Hair follicular keratinocyte (primary cell): ENCODE results near the gene MT1M. TPM values are rescaled to one million over a fixed set of nuclear protein-coding genes. Genes with fewer than 3 reads are reported as not detected.

ENCODE experiments used
- total RNA-seq: library from RNA; depleted of rRNA; stranded (reverse); fragments of >200 nt; gene quantifications from 2 replicates; pipeline ENCODE4 v1.2.3, GENCODE V29; 2015

The MT1M gene
- total RNA-seq, result 0.23 and 1.1 TPM in 2 replicates

DNA sequence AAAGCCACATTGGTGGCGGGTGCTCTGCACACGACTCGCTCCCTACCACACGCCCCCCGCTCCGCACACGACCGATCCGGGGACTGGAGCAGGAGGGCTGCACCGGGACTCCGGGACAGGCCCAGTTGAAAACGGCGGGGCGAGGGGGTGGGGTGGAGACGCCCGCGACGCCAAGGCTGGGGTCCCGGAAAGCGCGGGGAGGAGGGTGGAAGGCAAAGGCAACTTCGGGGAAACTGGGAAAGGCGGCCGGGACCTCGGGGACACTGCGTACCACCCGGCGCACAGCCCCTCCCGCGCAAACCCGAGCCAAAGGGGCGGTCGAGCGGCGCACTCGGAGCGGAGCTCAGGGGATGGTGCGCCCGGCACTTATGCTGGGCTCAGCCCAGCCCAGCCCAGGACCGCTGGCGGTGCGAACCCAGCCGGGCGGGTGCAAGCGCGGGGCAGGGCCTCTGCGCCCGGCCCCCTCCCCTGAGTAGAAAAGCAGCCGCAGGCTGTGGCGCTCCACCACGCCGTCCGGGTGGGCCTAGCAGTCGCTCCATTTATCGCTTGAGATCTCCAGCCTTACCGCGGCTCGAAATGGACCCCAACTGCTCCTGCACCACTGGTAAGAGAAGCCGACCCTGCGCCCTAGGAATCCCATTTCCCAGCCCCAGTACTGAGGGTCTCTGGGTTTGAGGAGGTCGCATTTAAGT is at the start of gene MT1M:
MT1M (plus strand) TSS at position 504 of the 692 bp plus-strand sequence; CDS start at position 577, 73 bp downstream.

GRCh38 chr16:56589141-56590039 is 43.1 kb upstream of the MT1M start, which contains the start of gene MT3:
Gene MT3 (plus strand): TSS chr16:56589528. CDS start chr16:56589591, 63 bp downstream.

GRCh38 chr16:56608043-56608875 is 24.2 kb upstream of the MT1M start, which contains the start of gene MT2A:
Gene MT2A (plus strand): TSS chr16:56608584. CDS start chr16:56608656, 72 bp downstream.

GRCh38 chr16:56625140-56625942 is 7.1 kb upstream of the MT1M start, which contains the start of gene MT1E:
Gene MT1E (plus strand): TSS chr16:56625781. CDS start chr16:56625852, 71 bp downstream.

GRCh38 chr16:56637814-56638750 is 5.6 kb downstream of the MT1M start, which contains the start of gene MT1A:
Gene MT1A (plus strand): TSS chr16:56638666. CDS start chr16:56638739, 73 bp downstream.

DNA sequence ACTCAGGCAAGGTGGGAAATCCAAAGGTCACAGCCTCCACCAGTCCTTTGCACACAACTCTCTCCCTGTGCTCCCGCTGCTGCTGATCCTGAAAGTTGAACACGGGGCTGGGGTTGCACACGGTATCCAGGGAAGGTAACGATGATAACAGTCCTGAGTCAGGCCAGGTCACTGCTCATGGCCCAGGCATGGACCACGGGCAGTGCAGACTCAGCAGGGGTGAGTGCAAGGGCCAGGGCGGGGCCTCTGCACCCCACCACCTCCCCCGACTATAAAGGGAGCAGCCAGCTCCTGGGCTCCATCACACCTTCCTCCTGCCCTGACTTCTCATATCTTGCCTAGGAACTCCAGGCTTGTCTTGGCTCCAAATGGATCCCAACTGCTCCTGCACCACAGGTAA is 19.1 kb downstream of the MT1M start, which contains the start of gene MT1B:
MT1B (plus strand) TSS at position 301 of the 400 bp plus-strand sequence; CDS start at position 369, 68 bp downstream.

GRCh38 chr16:56657555-56658326 is 25.3 kb downstream of the MT1M start, which contains the start of gene MT1F:
Gene MT1F (plus strand): TSS chr16:56657959. CDS start chr16:56658059, 100 bp downstream.

DNA sequence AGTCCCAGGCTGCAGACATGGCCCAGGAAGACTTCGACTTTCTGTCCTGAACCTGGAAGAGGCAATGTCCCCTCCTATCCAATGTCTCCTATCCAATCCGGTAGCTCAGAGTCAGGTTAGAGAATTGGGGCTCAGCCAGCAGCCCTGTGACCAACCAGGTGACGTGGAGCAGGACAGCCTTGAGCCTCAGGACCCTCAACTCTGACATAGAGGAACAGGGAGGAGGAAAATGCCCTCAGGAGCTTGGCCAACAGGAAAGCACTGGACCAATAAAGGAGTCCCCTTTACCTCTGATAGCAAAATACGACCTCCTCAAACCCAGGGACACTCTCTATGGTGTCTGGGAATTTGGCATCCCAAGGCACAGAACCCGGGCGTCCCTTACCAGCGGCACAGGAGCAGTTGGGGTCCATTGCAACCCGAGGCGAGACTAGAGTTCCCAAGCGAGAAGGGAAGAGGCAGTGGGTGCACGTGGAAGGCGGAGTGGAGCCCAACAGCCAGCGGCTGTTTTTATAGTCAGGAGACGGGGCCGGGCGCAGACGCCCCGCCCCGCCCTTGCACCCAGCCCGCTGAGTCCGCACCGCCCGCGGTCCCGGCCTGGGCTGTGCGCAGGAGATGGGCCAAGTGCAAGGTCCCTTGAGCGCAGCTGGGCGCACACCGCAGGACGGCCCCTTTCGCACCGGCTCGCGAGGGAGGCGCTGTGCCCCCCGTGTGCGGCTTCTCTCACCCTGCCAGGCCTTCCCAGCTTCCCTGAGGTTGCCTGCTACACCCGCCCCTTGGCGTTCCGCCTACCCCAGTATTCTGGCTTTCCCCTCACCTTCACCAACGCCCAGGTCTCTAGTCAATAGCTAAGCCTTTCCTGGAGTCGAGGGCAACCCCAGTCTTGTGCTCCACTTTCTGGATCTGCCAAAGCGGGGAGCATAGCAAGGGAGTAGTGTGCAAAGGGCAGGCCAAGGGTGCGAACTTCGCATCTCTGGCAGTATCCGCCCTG is 35.4 kb downstream of the MT1M start, which contains the start of gene MT1G:
MT1G (minus strand) TSS at position 485 of the 991 bp plus-strand sequence; CDS start at position 413, 72 bp downstream.

DNA sequence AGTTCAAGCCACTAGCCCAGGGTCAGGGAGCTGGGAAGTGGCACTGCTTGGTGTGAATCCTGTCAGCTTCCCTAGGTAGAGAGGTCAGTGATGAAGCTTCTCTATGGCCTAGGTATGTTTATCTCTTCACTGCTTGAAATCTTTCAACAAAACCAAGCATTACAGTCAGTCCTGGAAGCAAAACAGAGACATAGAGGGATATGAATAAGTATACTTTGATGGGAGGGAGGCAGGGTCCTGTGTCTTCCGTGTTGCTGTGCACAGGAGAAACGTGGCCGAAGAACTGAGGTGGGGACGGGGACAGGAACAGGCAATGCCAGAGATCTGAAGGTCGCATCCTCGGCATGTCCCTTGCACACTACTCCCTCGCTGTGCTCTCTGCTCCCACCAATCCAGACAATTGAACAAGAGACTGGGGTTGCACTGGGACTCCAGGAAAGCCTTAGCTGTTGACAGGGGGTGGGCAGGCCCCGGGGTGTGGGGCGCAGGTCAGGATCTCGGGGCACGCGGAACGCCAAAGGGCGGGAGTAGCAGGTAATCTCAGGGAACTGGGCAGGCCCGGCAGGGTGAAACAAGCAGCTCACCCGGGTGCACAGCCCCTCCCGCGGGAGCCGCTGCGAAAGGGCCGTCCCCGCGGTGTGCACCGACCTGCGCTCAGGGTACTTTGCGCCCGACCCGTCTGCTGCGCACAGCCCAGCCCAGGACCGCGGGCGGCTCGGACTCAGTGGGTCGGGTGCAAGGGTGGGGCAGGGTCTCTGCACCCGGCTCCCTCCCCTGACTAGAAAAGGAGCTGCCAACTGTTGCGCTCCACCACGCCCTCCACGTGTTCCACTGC is 36.8 kb downstream of the MT1M start, which contains the start of gene MT1H:
MT1H (plus strand) TSS at position 810 of the 835 bp plus-strand sequence. CDS start 71 bp downstream, outside the sequence.

GRCh38 chr16:56681939-56682702 is 49.7 kb downstream of the MT1M start, which contains the start of gene MT1X:
Gene MT1X (plus strand): TSS chr16:56682470. CDS start chr16:56682541, 71 bp downstream.

Other genes with a start within 250 kb of the MT1M start
- gene AMFR, start 207.1 kb upstream of the MT1M start, total RNA-seq, result 85.7 and 97.8 TPM in 2 replicates
- gene NUDT21, start 181.3 kb upstream of the MT1M start, total RNA-seq, result 64.0 and 64.3 TPM in 2 replicates
- 36.2 and 41.2 TPM in 2 replicates for gene OGFOD1, start 181.1 kb upstream of the MT1M start, total RNA-seq
- 30.8 and 60.3 TPM in 2 replicates for gene BBS2, start 112.6 kb upstream of the MT1M start, total RNA-seq
- not detected in 2 replicates for gene MT4, start 67.6 kb upstream of the MT1M start, total RNA-seq
- gene MT3, start 43.1 kb upstream of the MT1M start, total RNA-seq, result not detected in 2 replicates
- gene MT2A, start 24.1 kb upstream of the MT1M start, total RNA-seq, result 1,517 and 2,286 TPM in 2 replicates
- gene MT1E, start 6.9 kb upstream of the MT1M start, total RNA-seq, result 18.8 and 161 TPM in 2 replicates
- gene MT1A, start 6.0 kb downstream of the MT1M start, total RNA-seq, result 3.5 and 5.2 TPM in 2 replicates
- gene MT1B, start 19.2 kb downstream of the MT1M start, total RNA-seq, result not detected in 2 replicates
- gene MT1F, start 25.3 kb downstream of the MT1M start, total RNA-seq, result 12.2 and 42.8 TPM in 2 replicates
- gene MT1G, start 35.4 kb downstream of the MT1M start, total RNA-seq, result 12.8 and 14.0 TPM in 2 replicates
- 10.1 TPM in 1 of 2 replicates, not detected in the other for gene MT1H, start 37.2 kb downstream of the MT1M start, total RNA-seq
- 538 and 897 TPM in 2 replicates for gene MT1X, start 49.8 kb downstream of the MT1M start, total RNA-seq
- gene NUP93, start 97.5 kb downstream of the MT1M start, total RNA-seq, result 62.4 and 96.1 TPM in 2 replicates
- 0.08 TPM in 1 of 2 replicates, not detected in the other for gene SLC12A3, start 232.5 kb downstream of the MT1M start, total RNA-seq